Measurements from ENCODE around the gene OGDHL.
"Not testable (repeated sequence)": the region's sequence is repeated elsewhere in the genome, so short reads cannot be mapped to it uniquely, and the experiment has no call there.

Gene OGDHL

DNA sequence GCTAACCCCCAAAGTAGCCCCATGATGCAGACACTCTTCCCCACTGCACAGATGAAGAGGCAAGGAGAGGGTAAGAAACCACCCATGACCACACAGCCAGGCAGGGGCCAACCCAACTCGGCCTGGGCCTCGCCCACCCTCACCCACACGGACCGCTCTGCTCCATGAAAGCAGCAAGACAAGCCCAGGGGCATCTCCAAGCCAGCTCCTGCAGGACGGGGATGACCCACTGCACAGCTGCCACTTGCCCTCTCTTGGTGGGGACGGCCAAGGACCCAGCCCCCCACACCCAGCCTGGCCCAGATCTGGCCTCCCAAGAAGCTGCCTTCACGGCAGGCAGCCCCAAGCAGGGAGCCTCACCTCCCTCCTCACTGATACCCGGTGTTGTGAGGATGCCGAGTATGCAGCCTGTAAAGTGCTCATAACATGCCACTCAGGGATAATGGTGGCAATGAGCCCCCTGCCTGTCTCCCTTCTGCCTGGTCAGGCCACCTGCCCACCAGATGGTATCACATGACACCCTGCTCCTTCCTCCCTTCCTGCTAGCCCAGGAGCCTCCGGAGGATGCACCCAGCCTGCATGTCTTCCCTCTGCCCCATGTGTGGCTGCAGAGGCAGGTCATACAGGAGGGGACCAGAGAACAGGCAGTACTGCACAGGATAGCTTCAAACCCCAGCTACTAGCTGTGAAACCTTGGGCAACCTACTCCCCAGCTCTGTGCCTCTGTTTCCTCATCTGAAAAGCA is 23.3 kb downstream of the OGDHL start:
- no peak for DNase-seq

- DNase-seq, result no peak
Measured at GRCh38 chr10:49737474-49738201, 24.5 kb downstream of the OGDHL start.

- DNase-seq, result no peak
Measured at GRCh38 chr10:49736564-49737113, 25.5 kb downstream of the OGDHL start.

GRCh38 chr10:49735848-49736563 is 26.1 kb downstream of the OGDHL start:
- no peak for DNase-seq

GRCh38 chr10:49735161-49735560 is 27.0 kb downstream of the OGDHL start:
- DNase-seq, result no peak

DNA sequence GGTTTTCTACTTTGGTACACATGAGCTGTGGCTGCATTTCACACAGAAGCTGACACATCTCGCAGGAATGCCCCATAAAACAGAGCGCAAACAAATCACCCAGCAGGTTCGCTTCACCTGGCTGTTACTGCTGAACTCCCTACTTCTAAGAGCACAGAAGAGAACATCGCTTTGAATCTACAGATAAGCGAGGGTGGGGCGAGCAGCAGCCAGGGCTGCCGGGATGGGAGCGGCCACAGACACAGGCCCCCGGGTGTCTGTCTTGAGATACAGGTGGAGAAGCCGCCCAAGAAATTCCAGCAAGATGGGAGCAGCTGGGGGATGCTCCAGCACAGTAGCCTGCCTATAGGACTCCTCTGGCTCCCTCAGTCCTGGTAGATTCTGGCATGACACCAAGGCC is 27.4 kb downstream of the OGDHL start:
- no peak for DNase-seq

DNA sequence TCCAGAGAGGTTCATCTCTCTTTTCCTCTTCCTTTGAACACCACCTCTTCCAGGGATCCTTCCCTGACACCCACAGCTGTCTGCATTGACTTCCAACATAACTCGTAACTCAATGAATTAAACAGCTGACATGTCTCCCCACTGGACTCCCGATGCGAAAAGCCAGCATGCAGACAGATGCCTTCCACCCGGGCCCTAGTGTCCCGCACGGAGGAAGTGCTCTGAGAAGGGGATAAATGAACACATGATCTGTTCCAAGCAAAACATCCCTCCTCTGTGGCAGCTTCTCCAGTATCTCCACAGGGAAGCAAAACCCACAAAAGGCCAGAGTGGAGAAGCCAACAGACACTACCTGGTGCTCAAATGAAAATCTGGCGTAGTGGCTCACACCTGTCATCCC is 28.3 kb downstream of the OGDHL start:
- DNase-seq, result no peak

DNA sequence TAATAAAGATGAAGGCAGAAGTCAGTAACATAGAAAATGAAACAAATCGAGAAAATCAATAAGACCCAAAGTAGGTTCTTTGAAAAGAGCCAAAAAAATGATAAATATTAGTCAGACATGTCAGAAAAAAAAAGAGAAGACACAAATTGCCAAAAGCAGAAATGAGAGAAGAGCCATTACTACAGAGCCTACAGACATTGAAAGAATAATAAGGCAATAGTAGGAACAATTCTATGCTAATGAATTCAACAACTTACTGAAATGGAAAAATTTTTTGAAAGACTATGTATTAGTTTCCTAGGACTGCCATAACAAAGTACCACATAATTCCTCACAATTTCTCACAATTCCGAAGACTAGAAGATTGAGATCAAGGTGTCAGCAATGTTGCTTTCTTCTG is 35.5 kb downstream of the OGDHL start:
- no peak for DNase-seq

DNA sequence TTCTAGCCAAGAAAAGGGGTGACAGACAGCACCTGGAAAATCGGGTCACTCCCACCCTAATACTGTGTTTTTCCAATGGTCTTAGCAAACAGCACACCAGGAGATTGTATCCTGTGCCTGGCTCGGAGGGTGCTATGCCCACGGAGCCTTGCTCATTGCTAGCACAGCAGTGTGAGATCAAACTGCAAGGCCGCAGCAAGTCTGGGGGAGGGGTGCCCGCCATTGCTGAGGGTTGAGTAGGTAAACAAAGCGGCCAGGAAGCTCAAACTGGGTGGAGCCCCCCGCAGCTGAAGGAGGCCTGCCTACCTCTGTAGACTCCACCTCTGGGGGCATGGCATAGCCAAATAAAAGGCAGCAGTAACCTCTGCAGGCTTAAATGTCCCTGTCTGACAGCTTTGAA is 47.0 kb downstream of the OGDHL start:
- DNase-seq, result not testable (repeated sequence)

DNA sequence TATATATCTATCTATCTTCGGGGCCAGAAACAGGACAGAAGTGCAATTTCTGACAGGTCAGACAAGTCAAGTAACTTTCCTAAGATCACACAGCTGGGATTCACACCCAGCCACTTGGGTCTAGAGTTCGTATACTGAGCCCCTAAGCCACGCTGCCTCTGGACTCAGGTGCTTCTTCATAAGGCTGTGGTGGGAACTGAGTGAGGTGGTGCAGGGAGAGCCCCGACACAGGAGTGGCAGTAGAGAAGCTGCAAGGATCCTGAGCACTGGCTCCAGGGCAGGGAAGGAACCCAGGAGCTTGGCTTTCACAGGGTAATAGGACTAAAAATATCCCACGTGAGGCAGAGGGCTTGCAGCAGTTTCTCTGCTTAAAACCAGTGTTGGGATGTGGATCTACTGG is 48.9 kb downstream of the OGDHL start:
- no peak for DNase-seq

DNA sequence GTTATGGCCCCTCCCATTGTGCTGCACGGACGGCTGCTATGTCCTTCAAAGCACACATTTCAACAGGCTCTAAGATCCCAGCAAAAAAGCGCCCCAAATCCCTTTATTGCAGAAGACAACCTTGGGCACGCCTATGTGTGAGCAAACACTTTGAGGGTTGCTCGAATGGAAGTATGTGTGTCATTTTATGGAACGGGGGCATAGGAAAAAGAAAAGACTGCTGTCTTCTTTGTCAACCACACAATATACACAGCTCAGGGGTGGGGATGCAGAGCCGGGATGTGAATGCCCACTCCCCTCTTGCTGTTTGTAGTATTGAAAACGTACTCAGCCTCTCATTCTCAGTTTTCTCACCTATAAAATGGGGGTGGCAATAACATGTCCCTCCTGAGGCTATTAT is 50.6 kb downstream of the OGDHL start:
- DNase-seq, result no peak

- DNase-seq, result no peak
Measured at GRCh38 chr10:49710966-49711365, 51.2 kb downstream of the OGDHL start.

- DNase-seq, result no peak
Measured at GRCh38 chr10:49709934-49710333, 52.2 kb downstream of the OGDHL start.

GRCh38 chr10:49707585-49707984 is 54.5 kb downstream of the OGDHL start:
- no peak for DNase-seq

DNA sequence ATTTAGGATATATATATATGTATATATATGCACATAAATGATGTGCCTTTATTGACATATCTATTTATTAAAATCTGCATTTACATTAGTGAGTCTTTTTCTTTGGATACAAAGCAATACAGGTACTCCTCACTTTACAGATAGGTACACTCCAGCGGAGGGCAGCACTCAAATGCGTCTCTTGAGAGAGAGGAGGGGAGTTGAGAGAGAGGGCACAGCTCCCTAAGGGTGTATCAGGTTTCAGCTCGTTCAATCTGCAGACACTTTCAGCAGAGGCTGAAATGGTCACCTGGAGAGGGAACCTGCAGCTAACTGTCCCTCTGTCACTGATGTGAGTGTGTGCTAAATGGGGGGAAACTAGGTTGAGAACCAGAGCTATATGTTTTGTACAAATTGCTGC is 61.1 kb downstream of the OGDHL start:
- DNase-seq, result no peak

DNA sequence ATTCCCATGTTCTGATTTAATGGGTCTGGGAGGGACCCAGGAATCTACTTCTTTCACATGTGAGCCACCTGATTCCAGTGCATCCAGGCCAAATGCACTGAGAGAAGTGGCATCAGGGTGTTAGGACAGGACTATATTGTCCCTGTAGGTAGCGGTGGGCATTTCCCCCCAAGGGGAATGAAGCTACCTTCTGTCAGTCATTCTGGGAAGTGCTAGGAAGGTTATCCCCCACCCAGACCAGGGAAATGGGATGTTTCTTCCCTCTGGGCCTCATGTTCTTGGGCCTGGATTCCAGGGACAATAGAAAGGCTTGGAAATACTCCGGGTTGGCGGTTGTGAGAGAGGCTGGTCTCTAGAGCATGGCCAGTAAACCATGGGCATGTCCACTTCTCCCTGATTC is 61.9 kb downstream of the OGDHL start:
- DNase-seq, result no peak

DNA sequence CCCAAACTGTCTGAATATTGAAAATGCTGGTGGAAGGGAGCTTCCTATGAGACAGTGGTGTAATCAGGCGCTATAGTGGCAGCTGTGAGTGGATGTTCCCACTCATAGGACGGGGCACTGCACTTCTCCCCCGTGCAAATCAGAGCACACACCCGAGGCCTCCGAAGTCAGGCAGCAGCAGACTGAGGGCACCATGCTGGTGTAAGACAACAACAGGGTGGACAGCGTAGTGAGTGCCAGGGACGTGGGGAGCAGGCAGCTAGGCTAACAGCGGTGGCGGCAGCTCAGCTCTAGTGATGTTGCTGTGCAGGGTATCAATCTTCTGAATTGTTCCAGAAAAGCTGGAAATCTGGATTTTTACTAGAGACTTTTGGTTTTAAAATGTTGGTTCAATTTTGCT is 63.4 kb downstream of the OGDHL start:
- no peak for DNase-seq

GRCh38 chr10:49696311-49696710 is 65.8 kb downstream of the OGDHL start:
- DNase-seq, result no peak

GRCh38 chr10:49694466-49694865 is 67.7 kb downstream of the OGDHL start:
- no peak for DNase-seq

DNA sequence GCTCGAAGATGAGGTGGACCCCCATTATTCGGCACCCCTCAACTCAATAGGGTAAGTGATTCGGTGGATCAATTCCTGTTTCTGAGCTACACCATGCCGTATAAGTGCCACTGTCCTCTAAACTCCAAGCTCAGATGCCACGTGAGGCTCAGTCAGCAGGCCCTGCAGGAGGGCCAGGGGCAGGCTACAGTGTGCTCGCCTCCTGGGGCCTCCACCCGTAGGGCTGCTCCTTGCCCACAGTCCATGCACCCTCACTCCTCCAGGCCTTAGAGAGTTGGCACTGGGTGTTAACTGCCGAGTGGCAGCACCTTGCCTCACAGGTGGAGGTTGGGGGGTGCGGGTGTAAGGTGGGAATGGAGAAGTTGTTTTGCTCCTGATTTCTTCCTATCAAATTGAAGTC is 70.5 kb downstream of the OGDHL start:
- no peak for DNase-seq

- DNase-seq, result no peak
Measured at GRCh38 chr10:49690698-49691356, 71.3 kb downstream of the OGDHL start.

- no peak for DNase-seq
Measured at GRCh38 chr10:49689882-49690510, 72.1 kb downstream of the OGDHL start.

DNA sequence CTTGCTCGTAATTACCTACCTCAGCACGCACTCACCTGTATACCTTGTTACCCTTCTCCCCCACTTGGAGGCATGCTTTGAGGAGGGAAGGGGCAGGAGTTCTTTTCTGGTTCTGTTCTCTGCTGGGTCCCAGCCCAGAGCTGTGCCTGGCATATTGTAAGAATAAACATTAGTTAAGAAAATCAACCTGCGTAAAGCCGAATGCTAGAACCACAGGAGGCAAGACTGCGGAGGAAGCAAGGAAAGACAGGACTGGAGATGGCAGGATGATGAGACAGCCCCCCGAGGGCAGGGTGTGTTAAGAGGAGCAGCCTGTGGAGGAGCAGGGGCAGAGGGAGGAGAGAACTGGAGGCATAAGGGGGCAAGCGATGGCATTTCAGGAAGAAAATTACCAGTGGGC is 73.2 kb downstream of the OGDHL start:
- DNase-seq, result no peak
